ENCODE measurements around the gene PAPPA.

DNA sequence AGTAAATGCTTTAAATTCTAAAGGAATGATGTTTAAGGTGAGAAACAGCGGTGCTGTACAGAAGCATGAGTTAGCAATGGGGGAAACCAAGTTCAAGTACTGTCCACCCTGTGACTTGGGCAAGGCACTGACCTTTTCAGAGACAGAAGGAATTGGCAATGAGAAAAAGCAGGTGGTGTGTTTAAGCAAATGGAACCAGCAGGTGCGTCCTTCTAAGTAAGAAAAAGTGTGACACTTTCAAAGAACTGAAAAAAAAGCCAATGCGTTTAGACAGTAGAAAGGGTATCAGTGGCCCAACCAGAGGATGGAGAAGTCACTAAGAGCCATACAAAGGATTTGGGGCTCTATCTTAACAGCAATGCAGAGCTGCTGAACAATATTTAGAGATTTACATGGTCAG, 250.6 kb downstream of the PAPPA start:
- TF ChIP-seq, protein P1, sequence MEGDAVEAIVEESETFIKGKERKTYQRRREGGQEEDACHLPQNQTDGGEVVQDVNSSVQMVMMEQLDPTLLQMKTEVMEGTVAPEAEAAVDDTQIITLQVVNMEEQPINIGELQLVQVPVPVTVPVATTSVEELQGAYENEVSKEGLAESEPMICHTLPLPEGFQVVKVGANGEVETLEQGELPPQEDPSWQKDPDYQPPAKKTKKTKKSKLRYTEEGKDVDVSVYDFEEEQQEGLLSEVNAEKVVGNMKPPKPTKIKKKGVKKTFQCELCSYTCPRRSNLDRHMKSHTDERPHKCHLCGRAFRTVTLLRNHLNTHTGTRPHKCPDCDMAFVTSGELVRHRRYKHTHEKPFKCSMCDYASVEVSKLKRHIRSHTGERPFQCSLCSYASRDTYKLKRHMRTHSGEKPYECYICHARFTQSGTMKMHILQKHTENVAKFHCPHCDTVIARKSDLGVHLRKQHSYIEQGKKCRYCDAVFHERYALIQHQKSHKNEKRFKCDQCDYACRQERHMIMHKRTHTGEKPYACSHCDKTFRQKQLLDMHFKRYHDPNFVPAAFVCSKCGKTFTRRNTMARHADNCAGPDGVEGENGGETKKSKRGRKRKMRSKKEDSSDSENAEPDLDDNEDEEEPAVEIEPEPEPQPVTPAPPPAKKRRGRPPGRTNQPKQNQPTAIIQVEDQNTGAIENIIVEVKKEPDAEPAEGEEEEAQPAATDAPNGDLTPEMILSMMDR (IDR thresholded peaks at IDR 0.05) = no peak
- no peak for TF ChIP-seq POLR2A (IDR thresholded peaks at IDR 0.05)

All from uterus (tissue), 2 donors.